Liver (tissue), 9 donors: ENCODE data around the gene UGGT2. TPM values are rescaled to one million over a fixed set of nuclear protein-coding genes. Genes with fewer than 3 reads are reported as not detected.

Source experiments
- DNase-seq: peaks from one replicate; pipeline ENCODE4 v3.0.0-alpha.2; 2017; ENCODE audit warnings: low spot score
- H3K27ac ChIP-seq, 2 donors: one replicate each; pipeline ENCODE4 v1.7.0; 2013; ENCODE audit warnings: inconsistent platforms in 2 of 2, low read length in 2 of 2, control low read depth in 1 of 2, low read depth in 1 of 2, mild to moderate bottlenecking in 1 of 2
- H3K27me3 ChIP-seq, 4 donors: one replicate each; pipeline versions ENCODE4 v1.6.1 to v1.7.0; 2013; ENCODE audit warnings: low read length in 3 of 4, inconsistent platforms in 1 of 4, mild to moderate bottlenecking in 1 of 4, moderate library complexity in 1 of 4; ENCODE audit not compliant: control insufficient read depth in 4 of 4, insufficient read depth in 4 of 4
- H3K36me3 ChIP-seq, 4 donors: one replicate each; pipeline versions ENCODE4 v1.6.1 to v1.7.0; 2013; ENCODE audit warnings: low read length in 3 of 4, mild to moderate bottlenecking in 3 of 4, low read depth in 1 of 4, moderate library complexity in 1 of 4; ENCODE audit not compliant: control insufficient read depth in 4 of 4, insufficient read depth in 3 of 4
- H3K4me1 ChIP-seq, 4 donors: one replicate each; pipeline versions ENCODE4 v1.6.1 to v1.7.0; 2013; ENCODE audit warnings: low read length in 3 of 4, mild to moderate bottlenecking in 3 of 4, moderate library complexity in 1 of 4; ENCODE audit not compliant: control insufficient read depth in 4 of 4, insufficient read depth in 4 of 4
- H3K4me3 ChIP-seq, 3 donors: one replicate each; pipeline versions ENCODE4 v1.6.1 to v1.7.0; 2013; ENCODE audit warnings: low read length in 3 of 3, control low read depth in 1 of 3, low read depth in 1 of 3, mild to moderate bottlenecking in 1 of 3
- H3K9ac ChIP-seq, 2 donors: one replicate each; pipeline ENCODE4 v1.7.0; 2013; ENCODE audit warnings: low read length in 2 of 2, mild to moderate bottlenecking in 2 of 2, moderate library complexity in 2 of 2, control low read depth in 1 of 2, low read depth in 1 of 2
- H3K9me3 ChIP-seq, 4 donors: one replicate each; pipeline versions ENCODE4 v1.6.1 to v1.7.0; 2013; ENCODE audit warnings: low read length in 3 of 4; ENCODE audit not compliant: control insufficient read depth in 4 of 4
- CTCF ChIP-seq: fragments of 150-350 bp; IDR thresholded peaks from 2 replicates; pipeline ENCODE4 v1.5.1; 2017; ENCODE audit warnings: improper control_type of control experiment, low read depth, low read length; ENCODE audit not compliant: missing input control
- FOXA1 ChIP-seq: IDR thresholded peaks from 2 replicates; pipeline ENCODE4 v1.6.1; 2016; ENCODE audit warnings: antibody characterized with exemption
- FOXA2 ChIP-seq: IDR thresholded peaks from 2 replicates; pipeline ENCODE4 v1.6.1; 2016; ENCODE audit warnings: antibody characterized with exemption
- HNF4A ChIP-seq, 2 donors: conservative IDR thresholded peaks; 2 replicates each; pipeline ENCODE4 v1.6.1; 2016; ENCODE audit warnings: antibody characterized with exemption in 2 of 2, mild to moderate bottlenecking in 2 of 2
- HNF4G ChIP-seq: IDR thresholded peaks from 2 replicates; pipeline ENCODE4 v1.6.1; 2016; ENCODE audit warnings: antibody characterized with exemption
- JUND ChIP-seq, 2 donors: IDR thresholded peaks; 2 replicates each; pipeline ENCODE4 v1.6.1; 2016; ENCODE audit warnings: antibody characterized with exemption in 2 of 2
- MAX ChIP-seq: IDR thresholded peaks from 2 replicates; pipeline ENCODE4 v1.6.1; 2016; ENCODE audit warnings: antibody characterized with exemption
- NR2F2 ChIP-seq: IDR thresholded peaks from 2 replicates; pipeline ENCODE4 v1.6.1; 2016; ENCODE audit warnings: antibody characterized with exemption
- RAD21 ChIP-seq, 2 donors: IDR thresholded peaks; 2 replicates each; pipeline ENCODE4 v1.6.1; 2016; ENCODE audit warnings: antibody characterized with exemption in 2 of 2, mild to moderate bottlenecking in 2 of 2
- REST ChIP-seq: IDR thresholded peaks from 2 replicates; pipeline ENCODE4 v1.6.1; 2016; ENCODE audit warnings: antibody characterized with exemption, mild to moderate bottlenecking
- RXRA ChIP-seq, 2 donors: IDR thresholded peaks; 2 replicates each; pipeline ENCODE4 v1.6.1; 2017 to 2018; ENCODE audit warnings: antibody characterized with exemption in 2 of 2, mild to moderate bottlenecking in 1 of 2
- TAF1 ChIP-seq: conservative IDR thresholded peaks from 2 replicates; pipeline ENCODE4 v1.6.1; 2016; ENCODE audit warnings: antibody characterized with exemption, mild to moderate bottlenecking
- YY1 ChIP-seq: IDR thresholded peaks from 2 replicates; pipeline ENCODE4 v1.6.1; 2016; ENCODE audit warnings: antibody characterized with exemption, mild to moderate bottlenecking
- WGBS: extraction: QIAGEN DNeasy Blood & Tissue Kit; methylation state at CpG from one replicate; pipeline ENCODE4 v1.1.7; 2013; 5-methylcytosine and 5-hydroxymethylcytosine counted together
- polyA plus RNA-seq, 2 donors: library from polyadenylated mRNA; stranded (reverse) in 1 of 2; unstranded in 1 of 2; fragments of 200-250 nt in 1 of 2; fragments of >200 nt in 1 of 2; fragmentation: Nextera tagmentation in 1 of 2; extraction: Ambion mirVana in 1 of 2; gene quantifications; one replicate each; pipeline versions ENCODE4 v1.2.1 to v1.2.3, GENCODE V29; 2013 to 2015
- total RNA-seq, 2 donors: library from RNA; depleted of rRNA; stranded (reverse); fragments of >200 nt; gene quantifications; one replicate each; pipeline ENCODE4 v1.2.3, GENCODE V29; 2014
- TF ChIP-seq, protein P1 (sequence below): IDR thresholded peaks from 2 replicates; pipeline ENCODE4 v1.6.1; 2016; ENCODE audit warnings: antibody characterized with exemption
- TF ChIP-seq, protein P2 (sequence below): IDR thresholded peaks from 2 replicates; pipeline ENCODE4 v1.6.1; 2016; ENCODE audit warnings: antibody characterized with exemption
- donor health status: healthy.
- donor health status: healthy.
- donor health status: healthy.
- donor health status: healthy.
- donor health status: healthy.

The UGGT2 gene
- total and polyA plus RNA-seq, 4 donors: 5.6 to 23.0 (median 13.2) TPM

- TF ChIP-seq TAF1 (no peak), FOXA2 (no peak), REST (no peak), NR2F2 (no peak), YY1 (no peak), JUND (IDR thresholded peaks at IDR 0.05) (no peak)
- TF ChIP-seq, protein P1, sequence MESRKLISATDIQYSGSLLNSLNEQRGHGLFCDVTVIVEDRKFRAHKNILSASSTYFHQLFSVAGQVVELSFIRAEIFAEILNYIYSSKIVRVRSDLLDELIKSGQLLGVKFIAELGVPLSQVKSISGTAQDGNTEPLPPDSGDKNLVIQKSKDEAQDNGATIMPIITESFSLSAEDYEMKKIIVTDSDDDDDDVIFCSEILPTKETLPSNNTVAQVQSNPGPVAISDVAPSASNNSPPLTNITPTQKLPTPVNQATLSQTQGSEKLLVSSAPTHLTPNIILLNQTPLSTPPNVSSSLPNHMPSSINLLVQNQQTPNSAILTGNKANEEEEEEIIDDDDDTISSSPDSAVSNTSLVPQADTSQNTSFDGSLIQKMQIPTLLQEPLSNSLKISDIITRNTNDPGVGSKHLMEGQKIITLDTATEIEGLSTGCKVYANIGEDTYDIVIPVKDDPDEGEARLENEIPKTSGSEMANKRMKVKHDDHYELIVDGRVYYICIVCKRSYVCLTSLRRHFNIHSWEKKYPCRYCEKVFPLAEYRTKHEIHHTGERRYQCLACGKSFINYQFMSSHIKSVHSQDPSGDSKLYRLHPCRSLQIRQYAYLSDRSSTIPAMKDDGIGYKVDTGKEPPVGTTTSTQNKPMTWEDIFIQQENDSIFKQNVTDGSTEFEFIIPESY: no peak
- H3K27ac ChIP-seq: no peak overlapping the region
- no peaks in the 10 kb centered on the region for H3K36me3 ChIP-seq
- 96% methylated on average over 2 of the region's 2 CpGs for WGBS
- no peaks in the 10 kb centered on the region for H3K9me3 ChIP-seq
- DNase-seq: no peak
- no peak overlapping the region for H3K4me3 ChIP-seq
- no peaks in the 10 kb centered on the region for H3K4me1 ChIP-seq
- H3K27me3 ChIP-seq: no peaks in the 10 kb centered on the region
- no peak overlapping the region for H3K9ac ChIP-seq
Observed at GRCh38 chr13:96027496-96027895, 25.7 kb downstream of the UGGT2 start.

DNA sequence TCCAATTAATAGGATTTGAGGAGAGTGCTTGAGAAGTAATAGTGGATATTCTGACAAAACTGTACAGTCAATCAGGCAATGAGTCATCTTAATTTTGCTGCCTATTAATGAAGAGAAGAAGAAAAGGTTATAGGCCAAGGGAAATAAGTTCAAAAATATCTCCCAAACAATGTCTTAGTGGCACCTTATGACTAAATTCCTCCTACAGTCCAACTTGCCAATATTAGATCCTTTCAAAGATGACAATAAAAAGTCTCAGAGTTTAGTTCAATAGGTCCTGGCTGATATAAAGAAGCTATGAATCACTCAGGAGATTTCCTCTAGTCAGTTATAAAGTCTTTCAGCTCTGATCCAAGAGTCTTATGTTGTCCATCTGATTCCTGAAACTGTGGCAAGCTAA lies 27.9 kb downstream of the UGGT2 start:
- no peak for DNase-seq
- Histone ChIP-seq H3K27ac (no peak overlapping the region), H3K4me3 (no peak overlapping the region), H3K27me3 (no peaks in the 10 kb centered on the region), H3K36me3 (no peaks in the 10 kb centered on the region), H3K4me1 (peaks cover 0 to 5% (median 2%) of the 10 kb centered on the region in 4 donors), H3K9ac (no peak overlapping the region), H3K9me3 (no peaks in the 10 kb centered on the region)
- no peak for TF ChIP-seq YY1
- TF ChIP-seq, protein P1: no peak
- TF ChIP-seq HNF4G: no peak
- TF ChIP-seq, protein P2, sequence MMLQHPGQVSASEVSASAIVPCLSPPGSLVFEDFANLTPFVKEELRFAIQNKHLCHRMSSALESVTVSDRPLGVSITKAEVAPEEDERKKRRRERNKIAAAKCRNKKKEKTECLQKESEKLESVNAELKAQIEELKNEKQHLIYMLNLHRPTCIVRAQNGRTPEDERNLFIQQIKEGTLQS: no peak
- TF ChIP-seq FOXA1: no peak
- TF ChIP-seq TAF1: no peak
- TF ChIP-seq MAX: no peak
- no peak for TF ChIP-seq RXRA (IDR thresholded peaks at IDR 0.05)
- TF ChIP-seq CTCF: no peak
- no peak for TF ChIP-seq NR2F2
- no peak for TF ChIP-seq RAD21 (IDR thresholded peaks at IDR 0.05)
- TF ChIP-seq HNF4A (conservative IDR thresholded peaks at IDR 0.05): no peak
